HepG2 (cell line): Measurements from ENCODE around the gene HS3ST5. TPM values are rescaled to one million over a fixed set of nuclear protein-coding genes. Genes with fewer than 3 reads are reported as not detected.

Source experiments
- ATAC-seq: fragments of 200-7000 bp; cut with Tn5 transposase; 3 replicates; pipeline ENCODE4 v1.9.1; 2020; ENCODE audit warnings: mild to moderate bottlenecking, moderate library complexity
- BruUV-seq: library from RNA; stranded (reverse); fragments of 400-500 nt; replicated peaks from 2 replicates; lab custom pipeline; 2021; lab: Mats Ljungman, UMichigan
- CTCF ChIA-PET: fragments of 300-600 bp; formaldehyde crosslinking; extraction: SDS; loops from one replicate; lab custom pipeline; 2021; ENCODE audit warnings: low total read pairs, inconsistent platforms, low intra/inter-chr PET ratio; lab: Yijun Ruan, JAX
- POLR2A ChIA-PET: fragments of 350-600 bp; sonication (Branson Sonifier 250); formaldehyde crosslinking; loops from one replicate; lab custom pipeline; 2020; ENCODE audit warnings: antibody characterized with exemption, inconsistent platforms; lab: Yijun Ruan, JAX
- DNase-seq: peaks from one replicate; pipeline ENCODE4 v3.0.0-alpha.2; 2015; ENCODE audit warnings: low spot score
- FAIRE-seq: peaks from 3 replicates; lab custom pipeline; 2011; peaks lifted over from hg19 to GRCh38; lab: Jason Lieb, UNC
- H2AFZ ChIP-seq: one replicate; pipeline ENCODE4 v1.6.1; 2011; ENCODE audit warnings: low read length, inconsistent platforms
- H3K27ac ChIP-seq: fragments of 300-600 bp; 3 replicates; pipeline ENCODE4 v1.8.0; 2011; ENCODE audit warnings: mixed run types, mild to moderate bottlenecking, mixed read lengths, low read length, inconsistent platforms; ENCODE audit not compliant: insufficient read depth; ENCODE audit errors: extremely low read length
- H3K27me3 ChIP-seq, 2 experiments: fragments of 200-600 bp in 1 of 2; 2 replicates in 1 of 2; 3 replicates in 1 of 2; pipeline versions ENCODE4 v1.6.0 to v1.8.0; 2011; ENCODE audit warnings: low read length in 2 of 2, mild to moderate bottlenecking in 2 of 2, moderate library complexity in 2 of 2, inconsistent platforms in 1 of 2; ENCODE audit not compliant: insufficient read depth in 2 of 2, control insufficient read depth in 1 of 2
- H3K36me3 ChIP-seq, 2 experiments: fragments of 200-600 bp in 1 of 2; replicated peaks in 1 of 2; 2 replicates in 1 of 2; 3 replicates in 1 of 2; pipeline versions ENCODE4 v1.5.1 to v1.8.0; 2011; ENCODE audit warnings: low read length in 2 of 2, inconsistent platforms in 1 of 2; ENCODE audit not compliant: insufficient read depth in 2 of 2, control insufficient read depth in 1 of 2
- H3K4me1 ChIP-seq: 2 replicates; pipeline ENCODE4 v1.5.1; 2012; ENCODE audit warnings: low read length, inconsistent platforms; ENCODE audit not compliant: insufficient read depth
- H3K4me2 ChIP-seq: 2 replicates; pipeline ENCODE4 v1.6.0; 2011; ENCODE audit warnings: low read depth, low read length, inconsistent platforms
- H3K4me3 ChIP-seq, 3 experiments: fragments of 200-600 bp in 1 of 3; sonication (generic), shearing (Covaris generic) in 1 of 3; replicated peaks in 1 of 3; 2 replicates each; pipeline ENCODE4 v1.5.1; 2011 to 2016; ENCODE audit warnings: low read length in 3 of 3, inconsistent platforms in 2 of 3, low read depth in 2 of 3, mild to moderate bottlenecking in 2 of 3, control low read depth in 1 of 3, mixed read lengths in 1 of 3; ENCODE audit not compliant: insufficient read depth in 1 of 3
- H3K79me2 ChIP-seq: one replicate; pipeline ENCODE4 v1.6.1; 2011; ENCODE audit warnings: low read length, inconsistent platforms; ENCODE audit not compliant: insufficient read depth
- H3K9ac ChIP-seq: 2 replicates; pipeline ENCODE4 v1.6.0; 2011; ENCODE audit warnings: mild to moderate bottlenecking, low read depth, low read length, inconsistent platforms; ENCODE audit not compliant: insufficient read depth
- H3K9me3 ChIP-seq: 2 replicates; pipeline ENCODE4 v1.5.1; 2012; ENCODE audit warnings: mild to moderate bottlenecking, low read length
- H4K20me1 ChIP-seq: 2 replicates; pipeline ENCODE4 v1.6.0; 2011; ENCODE audit warnings: inconsistent platforms, mild to moderate bottlenecking, low read length, moderate library complexity; ENCODE audit not compliant: insufficient read depth
- HNF4A ChIP-seq: sonication (generic); formaldehyde crosslinking; IDR thresholded peaks from 2 replicates; pipeline ENCODE4 v1.4.0; 2020; ENCODE audit warnings: missing genetic modification reagents
- IRX3 ChIP-seq: sonication (generic); formaldehyde crosslinking; IDR thresholded peaks from 2 replicates; pipeline ENCODE4 v1.8.1; 2023; ENCODE audit warnings: mild to moderate bottlenecking, low read depth, missing genetic modification reagents, borderline replicate concordance
- MAFF ChIP-seq: IDR thresholded peaks from 2 replicates; pipeline ENCODE4 v1.6.1; 2011; ENCODE audit warnings: low read depth, low read length, improper control_type of control experiment
- MAFK ChIP-seq, 2 experiments: IDR thresholded peaks in 1 of 2; conservative IDR thresholded peaks in 1 of 2; 2 replicates each; pipeline ENCODE4 v1.6.1; 2011; ENCODE audit warnings: improper control_type of control experiment in 2 of 2, low read length in 2 of 2
- MEIS1 ChIP-seq: sonication (generic); formaldehyde crosslinking; IDR thresholded peaks from 2 replicates; pipeline ENCODE4 v1.9.0; 2021; ENCODE audit warnings: mild to moderate bottlenecking, missing genetic modification reagents, moderate library complexity, borderline replicate concordance
- RARG ChIP-seq: sonication (generic); formaldehyde crosslinking; IDR thresholded peaks from 2 replicates; pipeline ENCODE4 v1.4.0; 2020; ENCODE audit warnings: low read depth, mild to moderate bottlenecking, missing genetic modification reagents
- RFXANK ChIP-seq: IDR thresholded peaks from 2 replicates; pipeline ENCODE4 v1.6.1; 2016
- ZBTB25 ChIP-seq: IDR thresholded peaks from 2 replicates; pipeline ENCODE4 v1.6.1; 2018; ENCODE audit warnings: missing genetic modification reagents
- ZBTB46 ChIP-seq: sonication (generic); formaldehyde crosslinking; IDR thresholded peaks from 2 replicates; pipeline ENCODE4 v1.4.0; 2020; ENCODE audit warnings: mild to moderate bottlenecking, missing genetic modification reagents, borderline replicate concordance
- ZFX ChIP-seq: sonication (generic); formaldehyde crosslinking; IDR thresholded peaks from 2 replicates; pipeline ENCODE4 v1.4.0; 2020; ENCODE audit warnings: mild to moderate bottlenecking, low read depth, missing genetic modification reagents, moderate library complexity
- ZNF20 ChIP-seq: sonication (generic); formaldehyde crosslinking; IDR thresholded peaks from 2 replicates; pipeline ENCODE4 v1.4.0; 2020; ENCODE audit warnings: mild to moderate bottlenecking, moderate library complexity, missing genetic modification reagents
- ZNF232 ChIP-seq: sonication (generic); formaldehyde crosslinking; IDR thresholded peaks from 2 replicates; pipeline ENCODE4 v1.4.0; 2020; ENCODE audit warnings: missing genetic modification reagents, borderline replicate concordance
- ZNF430 ChIP-seq: sonication (generic); formaldehyde crosslinking; IDR thresholded peaks from 2 replicates; pipeline ENCODE4 v1.9.0; 2021; ENCODE audit warnings: mild to moderate bottlenecking, missing genetic modification reagents
- ZNF580 ChIP-seq: IDR thresholded peaks from 2 replicates; pipeline ENCODE4 v1.6.1; 2016; ENCODE audit warnings: low read depth, borderline replicate concordance
- ZNF737 ChIP-seq: sonication (generic); formaldehyde crosslinking; IDR thresholded peaks from 2 replicates; pipeline ENCODE4 v1.5.0; 2020; ENCODE audit warnings: missing genetic modification reagents, mild to moderate bottlenecking, borderline replicate concordance
- WGBS: methylation state at CpG from one replicate; pipeline ENCODE4 v1.1.6; 2017; ENCODE audit warnings: low lambda C conversion rate; 5-methylcytosine and 5-hydroxymethylcytosine counted together
- in situ Hi-C: cut with HindIII; loops from 2 replicates; pipeline ENCODE4 v1.10.0; 2017; ENCODE audit warnings: low pct_unique_long_range_greater_than_20kb; ENCODE audit not compliant: extremely low pct_ligation_motif_present
- intact Hi-C: fragments of 100-400 bp; cut with micrococcal nuclease; formaldehyde crosslinking; loops from one replicate; pipeline ENCODE4 v1.10.0; 2022; ENCODE audit not compliant: unreplicated experiment
- polyA plus RNA-seq, 8 experiments: library from polyadenylated mRNA; depleted of rRNA in 3 of 8; stranded (reverse) in 7 of 8; unstranded in 1 of 8; fragments of >200 nt; fragmentation: Illumina TruSeq in 4 of 8; extraction: Trizol in 4 of 8; gene quantifications; 2 replicates each; pipeline versions ENCODE4 v1.2.1 to v1.2.3, GENCODE V29; 2011 to 2016; ENCODE audit warnings: low read depth in 4 of 8, missing spikeins in 1 of 8, mixed read lengths in 1 of 8; ENCODE audit not compliant: insufficient read depth in 1 of 8
- total RNA-seq, 5 experiments: library from RNA; depleted of rRNA; stranded (reverse); fragments of >200 nt; fragmentation: Illumina TruSeq; extraction: Trizol; gene quantifications; 2 replicates each; pipeline ENCODE4 v1.2.3, GENCODE V29; 2016; ENCODE audit warnings: low read depth in 1 of 5

Gene HS3ST5
- total and polyA plus RNA-seq, 2 of the 13 experiments (the other 11 are each of a cell fraction or from before 2014, with no cell fraction given) = 1.1 to 1.6 TPM

GRCh38 chr6:114203460-114203859, 139.4 kb downstream of the HS3ST5 start (continued):
- TF ChIP-seq ZFX = no peak
- TF ChIP-seq ZNF232 (CRISPR knock-in tag) = no peak
- TF ChIP-seq ZBTB25 (CRISPR knock-in tag) = no peak

GRCh38 chr6:114202389-114202788, 140.4 kb downstream of the HS3ST5 start:
- H3K4me2 ChIP-seq = no peak overlapping the region
- in situ Hi-C loops (no loop called here), intact Hi-C loops (no loop called here)
- H4K20me1 ChIP-seq = no peaks in the 10 kb centered on the region
- no peak for FAIRE-seq
- DNase-seq = no peak
- POLR2A ChIA-PET = no interaction called here
- no peaks in the 10 kb centered on the region for H3K9me3 ChIP-seq
- H3K27ac ChIP-seq = no peak overlapping the region
- CTCF ChIA-PET = no interaction called here
- no peaks in the 10 kb centered on the region for H3K36me3 ChIP-seq
- TF ChIP-seq ZNF737 (CRISPR knock-in tag) = no peak
- H3K27me3 ChIP-seq = no peaks in the 10 kb centered on the region
- no TSS peak for BruUV-seq
- H3K79me2 ChIP-seq = no peaks in the 10 kb centered on the region
- H3K9ac ChIP-seq = no peak overlapping the region
- no peak overlapping the region for H2AFZ ChIP-seq
- ATAC-seq = no peak
- H3K4me1 ChIP-seq = peaks cover 5% of the 10 kb centered on the region; the same call in 1 of the 2 replicates
- no peak overlapping the region for H3K4me3 ChIP-seq

GRCh38 chr6:114200891-114201290, 141.9 kb downstream of the HS3ST5 start:
- 0 out of 2 replicates have a peak, but pooled peaks have one; percentile 11 for TF ChIP-seq HNF4A (CRISPR knock-in tag)
- no peak for TF ChIP-seq RFXANK (CRISPR knock-in tag)
- TF ChIP-seq ZBTB46 (CRISPR knock-in tag) = no peak
- peak; percentile 97 for TF ChIP-seq MAFF
- TF ChIP-seq ZNF580 (CRISPR knock-in tag) = no peak
- peak; percentile 96 to 99 for TF ChIP-seq MAFK (conservative IDR thresholded peaks at IDR 0.05 in 1 of 2, IDR thresholded peaks at IDR 0.05 in 1 of 2; ENCODE audit: low read length in 2 of 2)
- no peak for TF ChIP-seq ZNF430
- no peak for TF ChIP-seq IRX3 (CRISPR knock-in tag)
- no peak for TF ChIP-seq RARG
- no peak for TF ChIP-seq ZNF20 (CRISPR knock-in tag)
- no peak for TF ChIP-seq MEIS1
- BruUV-seq = no TSS peak
- DNase-seq (peak; percentile 8), ATAC-seq (no peak), FAIRE-seq (no peak)
- no peak overlapping the region for H3K9ac ChIP-seq
- in situ Hi-C loops (no loop called here), intact Hi-C loops (no loop called here)
- POLR2A ChIA-PET = no interaction called here
- CTCF ChIA-PET = no interaction called here
- H3K36me3 ChIP-seq = no peaks in the 10 kb centered on the region
- H3K27me3 ChIP-seq = no peaks in the 10 kb centered on the region
- no peak overlapping the region for H2AFZ ChIP-seq
- WGBS = 68% methylated on average over 3 of the region's 3 CpGs
- H3K4me3 ChIP-seq = no peak overlapping the region
- no peak overlapping the region for H3K27ac ChIP-seq
- H4K20me1 ChIP-seq = no peaks in the 10 kb centered on the region
- no peaks in the 10 kb centered on the region for H3K9me3 ChIP-seq
- no peak overlapping the region for H3K4me2 ChIP-seq
- H3K4me1 ChIP-seq = peaks cover 16% of the 10 kb centered on the region
- no peaks in the 10 kb centered on the region for H3K79me2 ChIP-seq
